GM18505 (cell line): Measurements from ENCODE around the gene BATF.

Source experiments
- ATAC-seq: cut with Tn5 transposase; IDR thresholded peaks from one replicate; pipeline ENCODE4 v1.9.1; 2021; ENCODE audit not compliant: unreplicated experiment
- POLR2A ChIP-seq: IDR thresholded peaks from 4 replicates; pipeline ENCODE4 v1.6.1; 2011; ENCODE audit warnings: borderline replicate concordance; ENCODE audit not compliant: insufficient read depth, insufficient read length; ENCODE audit errors: extremely low read depth

The BATF gene

GRCh38 chr14:75527449-75528163 is 5.3 kb downstream of the BATF start:
- TF ChIP-seq POLR2A: no peak
- ATAC-seq: no peak

- ATAC-seq: no peak
- no peak for TF ChIP-seq POLR2A
These were observed 9.0 kb downstream of the BATF start for GRCh38 chr14:75531256-75531655.

GRCh38 chr14:75531660-75532317 is 9.5 kb downstream of the BATF start:
- TF ChIP-seq POLR2A: no peak
- no peak for ATAC-seq

GRCh38 chr14:75533791-75534555 is 11.7 kb downstream of the BATF start:
- no peak for ATAC-seq
- peak; percentile 15 for TF ChIP-seq POLR2A

- ATAC-seq: no peak
- TF ChIP-seq POLR2A: no peak
These were observed 13.1 kb downstream of the BATF start for GRCh38 chr14:75535164-75535898.

- no peak for ATAC-seq
- TF ChIP-seq POLR2A: no peak
These were observed 14.8 kb downstream of the BATF start for GRCh38 chr14:75537071-75537470.

GRCh38 chr14:75539162-75539560 is 16.9 kb downstream of the BATF start:
- no peak for TF ChIP-seq POLR2A
- ATAC-seq: no peak

- peak; percentile 36 for ATAC-seq
- TF ChIP-seq POLR2A: no peak
These were observed 17.6 kb downstream of the BATF start for GRCh38 chr14:75539561-75540478.

GRCh38 chr14:75540479-75540851 is 18.2 kb downstream of the BATF start:
- TF ChIP-seq POLR2A: no peak
- ATAC-seq: no peak

GRCh38 chr14:75542588-75543091 is 20.4 kb downstream of the BATF start:
- no peak for TF ChIP-seq POLR2A
- ATAC-seq: peak; percentile 54

- peak; percentile 9 for ATAC-seq
- no peak for TF ChIP-seq POLR2A
These were observed 21.0 kb downstream of the BATF start for GRCh38 chr14:75543253-75543652.

- no peak for TF ChIP-seq POLR2A
- no peak for ATAC-seq
These were observed 21.5 kb downstream of the BATF start for GRCh38 chr14:75543786-75544185.

- ATAC-seq: no peak
- TF ChIP-seq POLR2A: no peak
These were observed 23.6 kb downstream of the BATF start for GRCh38 chr14:75545907-75546306.
